Lower lobe of right lung (tissue), 2 donors: ENCODE measurements around the gene ABR. TPM values are rescaled to one million over a fixed set of nuclear protein-coding genes. Genes with fewer than 3 reads are reported as not detected.
A peak's percentile ranks its signal among the peaks of the same experiment; 100 is the strongest.

ENCODE experiments used
- ATAC-seq, 2 donors: fragments of 200-7000 bp; cut with Tn5 transposase; one replicate each; pipeline ENCODE4 v1.9.1; 2020 to 2022; ENCODE audit warnings: mild to moderate bottlenecking in 2 of 2, moderate library complexity in 2 of 2
- DNase-seq: peaks from one replicate; pipeline ENCODE4 v3.0.0-alpha.2; 2020
- H3K27ac ChIP-seq: fragments of 200-600 bp; one replicate; pipeline ENCODE4 v1.8.0; 2022
- H3K27me3 ChIP-seq: fragments of 200-600 bp; one replicate; pipeline ENCODE4 v1.8.0; 2022; ENCODE audit warnings: low read depth
- H3K36me3 ChIP-seq: fragments of 200-600 bp; one replicate; pipeline ENCODE4 v1.8.0; 2022; ENCODE audit warnings: mild to moderate bottlenecking
- H3K4me1 ChIP-seq: fragments of 200-600 bp; one replicate; pipeline ENCODE4 v1.8.0; 2022
- H3K4me3 ChIP-seq: fragments of 200-600 bp; one replicate; pipeline ENCODE4 v1.8.0; 2022; ENCODE audit warnings: mild to moderate bottlenecking
- H3K9me3 ChIP-seq: fragments of 200-600 bp; one replicate; pipeline ENCODE4 v1.8.0; 2022
- intact Hi-C: fragments of 100-400 bp; cut with DNase I; formaldehyde crosslinking; loops from one replicate; pipeline ENCODE4 v1.11.0; 2022
- total RNA-seq: library from RNA; stranded (reverse); fragmentation: NEBNext Ultra II Directional; extraction: Animal tissue kit (Norgen Biotek cat#: 25700); gene quantifications from one replicate; pipeline ENCODE4 v1.2.1, GENCODE V29; 2021
- TF ChIP-seq, protein P1 (sequence below): fragments of 200-600 bp; IDR thresholded peaks from one replicate; pipeline ENCODE4 v1.8.0; 2022; ENCODE audit warnings: antibody characterized with exemption, mild to moderate bottlenecking
- donor health status: DM: no; HTN: yes; CAD: no; lungs with severe emphysema.

ABR gene
- total RNA-seq, 1 donor from 2014 or later, result 212 TPM

GRCh38 chr17:1181753-1182137 lies 2.0 kb upstream of the ABR start:
- DNase-seq (no peak), ATAC-seq (no peak)
- Histone ChIP-seq H3K36me3 (no peaks in the 10 kb centered on the region), H3K4me1 (peaks cover 53% of the 10 kb centered on the region), H3K9me3 (no peaks in the 10 kb centered on the region), H3K27ac (no peak overlapping the region), H3K4me3 (no peak overlapping the region), H3K27me3 (no peaks in the 10 kb centered on the region)
- TF ChIP-seq, protein P1, sequence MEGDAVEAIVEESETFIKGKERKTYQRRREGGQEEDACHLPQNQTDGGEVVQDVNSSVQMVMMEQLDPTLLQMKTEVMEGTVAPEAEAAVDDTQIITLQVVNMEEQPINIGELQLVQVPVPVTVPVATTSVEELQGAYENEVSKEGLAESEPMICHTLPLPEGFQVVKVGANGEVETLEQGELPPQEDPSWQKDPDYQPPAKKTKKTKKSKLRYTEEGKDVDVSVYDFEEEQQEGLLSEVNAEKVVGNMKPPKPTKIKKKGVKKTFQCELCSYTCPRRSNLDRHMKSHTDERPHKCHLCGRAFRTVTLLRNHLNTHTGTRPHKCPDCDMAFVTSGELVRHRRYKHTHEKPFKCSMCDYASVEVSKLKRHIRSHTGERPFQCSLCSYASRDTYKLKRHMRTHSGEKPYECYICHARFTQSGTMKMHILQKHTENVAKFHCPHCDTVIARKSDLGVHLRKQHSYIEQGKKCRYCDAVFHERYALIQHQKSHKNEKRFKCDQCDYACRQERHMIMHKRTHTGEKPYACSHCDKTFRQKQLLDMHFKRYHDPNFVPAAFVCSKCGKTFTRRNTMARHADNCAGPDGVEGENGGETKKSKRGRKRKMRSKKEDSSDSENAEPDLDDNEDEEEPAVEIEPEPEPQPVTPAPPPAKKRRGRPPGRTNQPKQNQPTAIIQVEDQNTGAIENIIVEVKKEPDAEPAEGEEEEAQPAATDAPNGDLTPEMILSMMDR, result no peak
- intact Hi-C loops, result no loop called here

GRCh38 chr17:1180958-1181752 lies 1.4 kb upstream of the ABR start:
- TF ChIP-seq, protein P1, result no peak
- DNase-seq, result no peak
- Histone ChIP-seq H3K4me3 (no peak overlapping the region), H3K4me1 (peaks cover 50% of the 10 kb centered on the region), H3K27ac (no peak overlapping the region), H3K36me3 (no peaks in the 10 kb centered on the region), H3K9me3 (no peaks in the 10 kb centered on the region), H3K27me3 (no peaks in the 10 kb centered on the region)
- no peak for ATAC-seq
- intact Hi-C loops, result no loop called here

- Histone ChIP-seq H3K27ac (peak overlapping the region; percentile 46), H3K4me1 (peaks cover 47% of the 10 kb centered on the region), H3K36me3 (no peaks in the 10 kb centered on the region), H3K27me3 (no peaks in the 10 kb centered on the region), H3K4me3 (peak overlapping the region; percentile 78), H3K9me3 (no peaks in the 10 kb centered on the region)
- intact Hi-C loops, result no loop called here
- ATAC-seq (peak; percentile 33 to 48), DNase-seq (no peak)
- TF ChIP-seq, protein P1, result no peak
These were observed 516 bp downstream of the ABR start for GRCh38 chr17:1179112-1179817.

DNA sequence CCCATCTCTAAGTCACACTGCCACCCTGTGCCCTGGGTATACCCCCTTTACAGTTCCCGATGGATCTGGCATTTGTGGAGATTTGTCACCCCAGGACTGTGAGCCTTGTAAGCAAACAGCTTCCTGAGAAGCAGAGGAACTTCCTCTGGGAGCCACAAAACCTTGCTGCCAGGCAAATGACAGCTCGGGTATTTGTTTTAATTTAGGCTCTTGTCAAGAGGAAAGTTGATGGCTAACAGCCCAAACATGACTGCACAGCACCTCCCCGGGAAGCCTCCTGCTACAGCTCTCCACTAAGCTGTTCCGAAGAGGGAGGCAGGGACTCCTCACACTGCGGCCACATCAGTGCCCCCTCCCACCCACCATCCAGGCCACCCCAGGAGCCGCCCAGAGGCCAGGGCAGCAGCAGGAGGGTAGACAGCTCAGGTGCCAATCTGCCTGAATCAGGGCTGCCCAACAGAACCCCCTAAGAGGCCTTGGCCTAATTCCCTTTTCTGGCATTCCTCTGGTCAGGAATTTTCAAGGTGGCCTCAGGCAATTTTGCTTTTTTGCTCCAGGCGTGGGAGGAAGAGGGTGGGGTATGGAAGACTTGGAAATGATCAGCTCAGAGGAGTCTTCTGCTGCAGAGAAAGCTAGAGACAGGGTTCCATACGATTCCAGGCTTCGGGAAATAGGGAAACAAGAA lies 2.6 kb downstream of the ABR start:
- ATAC-seq (no peak), DNase-seq (no peak)
- H3K4me1 ChIP-seq, result peaks cover 37% of the 10 kb centered on the region
- TF ChIP-seq, protein P1, result no peak
- no peaks in the 10 kb centered on the region for H3K9me3 ChIP-seq
- no peaks in the 10 kb centered on the region for H3K27me3 ChIP-seq
- intact Hi-C loops, result no loop called here
- H3K27ac ChIP-seq, result no peak overlapping the region
- H3K4me3 ChIP-seq, result no peak overlapping the region
- no peaks in the 10 kb centered on the region for H3K36me3 ChIP-seq

- no peak for DNase-seq
- no peak overlapping the region for H3K27ac ChIP-seq
- intact Hi-C loops, result no loop called here
- TF ChIP-seq, protein P1, result no peak
- no peaks in the 10 kb centered on the region for H3K27me3 ChIP-seq
- ATAC-seq, result no peak
- peaks cover 41% of the 10 kb centered on the region for H3K4me1 ChIP-seq
- no peak overlapping the region for H3K4me3 ChIP-seq
- H3K36me3 ChIP-seq, result no peaks in the 10 kb centered on the region
- no peaks in the 10 kb centered on the region for H3K9me3 ChIP-seq
These were observed 5.4 kb downstream of the ABR start for GRCh38 chr17:1174263-1174880.
